Mesothelial cell of epicardium (in vitro differentiated cells): ENCODE results near the gene PDE4B. TPM values are rescaled to one million over a fixed set of nuclear protein-coding genes. Genes with fewer than 3 reads are reported as not detected.
"Not testable (repeated sequence)": the region's sequence is repeated elsewhere in the genome, so short reads cannot be mapped to it uniquely, and the experiment has no call there.

ENCODE experiments used
- DNase-seq, 2 experiments: peaks; one replicate each; pipeline ENCODE4 v3.0.0; 2021; ENCODE audit warnings: low spot score in 2 of 2; ENCODE audit not compliant: unreplicated experiment in 2 of 2
- H3K27ac Mint-ChIP-seq: 2 replicates; pipeline ENCODE4 v1.8.0; 2021; ENCODE audit warnings: mixed read lengths
- H3K27me3 Mint-ChIP-seq: 2 replicates; pipeline ENCODE4 v1.8.0; 2021; ENCODE audit warnings: low read depth, mixed read lengths
- H3K36me3 Mint-ChIP-seq: 2 replicates; pipeline ENCODE4 v1.8.0; 2021; ENCODE audit warnings: mixed read lengths
- H3K4me1 Mint-ChIP-seq: 2 replicates; pipeline ENCODE4 v1.8.0; 2021; ENCODE audit warnings: mixed read lengths
- H3K4me3 Mint-ChIP-seq: 2 replicates; pipeline ENCODE4 v1.8.0; 2021; ENCODE audit warnings: mild to moderate bottlenecking, moderate library complexity, mixed read lengths
- H3K9me3 Mint-ChIP-seq: 2 replicates; pipeline ENCODE4 v1.8.0; 2021; ENCODE audit warnings: mixed read lengths
- CTCF ChIP-seq: fragments of 200-600 bp; sonication (generic); IDR thresholded peaks from one replicate; pipeline ENCODE4 v1.5.0; 2021; ENCODE audit warnings: antibody characterized with exemption; ENCODE audit not compliant: unreplicated experiment
- total RNA-seq: library from RNA; stranded (reverse); gene quantifications from 3 replicates; pipeline ENCODE4 v1.2.1, GENCODE V29; 2021

Gene PDE4B
- total RNA-seq, 1 donor from 2014 or later, result 22.3 TPM

DNA sequence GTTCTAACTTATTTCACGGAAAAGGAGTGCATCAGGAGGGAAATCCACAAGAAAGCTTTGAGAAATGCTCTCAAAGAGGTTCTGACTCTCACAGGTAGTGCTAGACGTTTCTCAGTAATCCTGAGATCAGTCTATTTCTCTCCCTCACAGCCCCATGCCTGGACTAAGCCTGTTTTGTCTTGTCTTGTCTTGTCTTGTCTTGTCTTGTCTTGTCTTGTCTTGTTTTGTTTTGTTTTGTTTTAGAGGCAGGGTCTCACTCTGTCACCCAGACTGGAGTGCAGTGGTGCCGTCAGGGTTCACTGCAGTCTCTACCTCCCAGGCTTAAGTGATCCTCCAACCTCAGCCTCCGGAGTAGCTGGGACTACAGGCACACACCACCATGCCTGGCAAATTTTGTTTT lies 608.0 kb downstream of the PDE4B start:
- no peak for DNase-seq
- no peaks in the 10 kb centered on the region for H3K9me3 Mint-ChIP-seq
- no peak overlapping the region for H3K27ac Mint-ChIP-seq
- H3K4me1 Mint-ChIP-seq, result peaks cover 15% of the 10 kb centered on the region
- no peaks in the 10 kb centered on the region for H3K27me3 Mint-ChIP-seq
- TF ChIP-seq CTCF, result no peak
- no peak overlapping the region for H3K4me3 Mint-ChIP-seq
- no peaks in the 10 kb centered on the region for H3K36me3 Mint-ChIP-seq

DNA sequence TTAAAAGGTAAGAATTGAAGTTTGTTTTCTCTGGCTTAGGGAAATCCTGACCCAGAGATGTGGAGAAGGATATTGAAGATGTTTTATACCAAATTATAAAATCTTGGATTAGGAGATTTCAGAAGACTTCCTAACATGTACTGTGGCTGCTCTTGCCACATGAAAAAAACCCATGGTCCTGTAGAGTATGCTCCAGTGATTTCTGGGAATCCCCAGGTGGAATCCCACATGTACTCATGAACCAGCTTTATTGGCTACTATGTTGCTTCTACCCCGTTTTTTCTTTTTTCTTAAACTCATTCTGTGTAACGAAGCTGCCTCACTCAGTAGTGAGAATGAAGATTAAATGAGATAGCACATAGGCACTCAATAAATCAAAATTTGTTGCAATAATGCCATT lies 608.5 kb downstream of the PDE4B start:
- no peaks in the 10 kb centered on the region for H3K9me3 Mint-ChIP-seq
- no peak overlapping the region for H3K27ac Mint-ChIP-seq
- no peak for DNase-seq
- H3K4me1 Mint-ChIP-seq, result peaks cover 16% of the 10 kb centered on the region
- H3K36me3 Mint-ChIP-seq, result no peaks in the 10 kb centered on the region
- no peaks in the 10 kb centered on the region for H3K27me3 Mint-ChIP-seq
- no peak overlapping the region for H3K4me3 Mint-ChIP-seq
- no peak for TF ChIP-seq CTCF

- no peak for TF ChIP-seq CTCF
- Mint-ChIP-seq H3K9me3 (no peaks in the 10 kb centered on the region), H3K4me1 (peaks cover 13% of the 10 kb centered on the region), H3K27ac (no peak overlapping the region), H3K27me3 (no peaks in the 10 kb centered on the region), H3K4me3 (no peak overlapping the region), H3K36me3 (no peaks in the 10 kb centered on the region)
- no peak for DNase-seq
These were observed 609.5 kb downstream of the PDE4B start for GRCh38 chr1:66402194-66402593.

DNA sequence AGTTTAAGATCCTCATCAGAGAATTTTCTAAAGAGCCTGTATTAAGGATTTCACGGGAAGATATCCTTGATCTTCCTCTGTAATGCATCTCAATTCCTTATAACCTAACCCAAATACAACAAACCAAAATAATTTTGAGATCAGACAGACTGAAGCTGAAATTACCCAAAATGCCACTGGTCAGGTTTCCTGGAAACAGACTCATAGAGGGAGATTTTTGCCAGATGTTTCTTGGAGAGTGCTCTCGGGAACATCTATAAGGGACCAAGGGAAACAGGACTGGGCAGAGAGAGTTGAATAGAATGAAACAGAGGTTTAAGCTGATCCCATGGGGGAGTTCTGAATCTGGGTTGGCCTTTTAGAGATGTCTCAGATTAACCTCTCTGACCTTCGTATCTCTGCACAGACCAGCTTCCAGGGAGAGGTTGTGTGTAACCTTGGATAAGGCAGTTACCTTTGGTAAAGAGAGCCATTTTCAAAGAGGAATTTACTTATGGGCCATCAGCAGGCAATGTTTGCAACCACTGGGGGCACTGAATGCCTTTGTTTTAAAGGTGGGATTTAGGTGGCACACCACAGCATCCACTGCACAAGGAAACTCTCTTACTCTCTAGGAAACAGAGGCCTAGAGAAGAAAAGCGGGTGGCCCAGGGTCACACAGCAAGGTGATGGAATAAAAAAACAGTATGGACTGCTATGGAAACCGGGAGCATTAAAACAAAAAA lies 610.5 kb downstream of the PDE4B start:
- H3K27me3 Mint-ChIP-seq, result no peaks in the 10 kb centered on the region
- no peak overlapping the region for H3K27ac Mint-ChIP-seq
- H3K4me1 Mint-ChIP-seq, result peaks cover 13% of the 10 kb centered on the region
- no peaks in the 10 kb centered on the region for H3K36me3 Mint-ChIP-seq
- peaks cover under 1% of the 10 kb centered on the region for H3K9me3 Mint-ChIP-seq
- DNase-seq, result no peak
- no peak for TF ChIP-seq CTCF
- H3K4me3 Mint-ChIP-seq, result no peak overlapping the region

- Mint-ChIP-seq H3K36me3 (peaks cover 4% of the 10 kb centered on the region), H3K4me3 (no peak overlapping the region), H3K27me3 (no peaks in the 10 kb centered on the region), H3K4me1 (peaks cover 13% of the 10 kb centered on the region), H3K27ac (peak overlapping the region; percentile 43), H3K9me3 (peaks cover 19% of the 10 kb centered on the region)
- no peak for TF ChIP-seq CTCF
- DNase-seq, result no peak
These were observed 612.4 kb downstream of the PDE4B start for GRCh38 chr1:66405061-66405460.

DNA sequence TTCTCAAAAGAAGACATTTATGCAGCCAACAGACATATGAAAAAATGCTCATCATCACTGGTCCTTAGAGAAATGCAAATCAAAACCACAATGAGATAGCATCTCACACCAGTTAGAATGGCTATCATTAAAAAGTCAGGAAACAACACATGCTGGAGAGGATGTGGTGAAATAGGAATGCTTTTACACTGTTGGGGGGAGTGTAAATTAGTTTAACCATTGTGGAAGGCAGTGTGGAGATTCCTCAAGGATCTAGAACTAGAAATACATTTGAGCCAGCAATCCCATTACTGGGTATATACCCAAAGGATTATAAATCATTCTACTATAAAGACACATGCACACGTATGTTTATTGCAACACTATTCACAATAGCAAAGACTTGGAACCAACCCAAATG lies 618.8 kb downstream of the PDE4B start:
- DNase-seq, H3K36me3 Mint-ChIP-seq, H3K27me3 Mint-ChIP-seq, H3K27ac Mint-ChIP-seq, H3K4me3 Mint-ChIP-seq: not testable (repeated sequence)
- peaks cover 19% of the 10 kb centered on the region for H3K4me1 Mint-ChIP-seq
- peaks cover 39% of the 10 kb centered on the region for H3K9me3 Mint-ChIP-seq
